HCT116 (cell line): Measurements from ENCODE around the gene FRMD4B. TPM values are rescaled to one million over a fixed set of nuclear protein-coding genes. Genes with fewer than 3 reads are reported as not detected.

Source experiments
- ATAC-seq: fragments of 200-7000 bp; cut with Tn5 transposase; 2 replicates; pipeline ENCODE4 v1.9.1; 2020; ENCODE audit warnings: mild to moderate bottlenecking, moderate library complexity
- BruUV-seq: library from RNA; stranded (reverse); fragments of 400-500 nt; replicated peaks from 2 replicates; lab custom pipeline; 2021; lab: Mats Ljungman, UMichigan
- CTCF ChIA-PET: fragments of 300-600 bp; sonication (Branson Sonifier 250); formaldehyde crosslinking; loops from one replicate; lab custom pipeline; 2021; ENCODE audit warnings: antibody characterized with exemption; lab: Charles Lee
- POLR2A ChIA-PET: fragments of 300-600, 350-600 bp; sonication (Branson Sonifier 250); formaldehyde crosslinking; loops from one replicate; lab custom pipeline; 2021; ENCODE audit warnings: antibody characterized with exemption; lab: Charles Lee
- RAD21 ChIA-PET, 2 experiments: fragments of 300-600 bp; sonication (Branson Sonifier 250); formaldehyde crosslinking; loops; one replicate each; lab custom pipeline; 2023; ENCODE audit warnings: low total read pairs in 2 of 2; ENCODE audit not compliant: uncharacterized antibody in 2 of 2, unreplicated experiment in 2 of 2, low non-redundant PET in 1 of 2; lab: Charles Lee
- DNase-seq: peaks from one replicate; pipeline ENCODE4 v3.0.0-alpha.2; 2010; ENCODE audit warnings: low read depth, low spot score
- H2AFZ ChIP-seq: fragments of 200-600 bp; shearing (Covaris generic), sonication (generic); 2 replicates; pipeline ENCODE4 v1.6.1; 2017; ENCODE audit warnings: low read depth, mixed run types, mixed read lengths, antibody characterized with exemption, low read length; ENCODE audit not compliant: poor library complexity, severe bottlenecking
- H3K27ac ChIP-seq: 2 replicates; pipeline ENCODE4 v1.5.1; 2012; ENCODE audit warnings: low read depth, low read length
- H3K27me3 ChIP-seq: fragments of 200-600 bp; sonication (generic); 2 replicates; pipeline ENCODE4 v1.6.1; 2016; ENCODE audit warnings: mixed run types, low read length, mixed read lengths; ENCODE audit not compliant: insufficient read depth
- H3K36me3 ChIP-seq, 2 experiments: fragments of 200-500 bp in 1 of 2; fragments of 200-600 bp in 1 of 2; sonication (Bioruptor generic) in 1 of 2; sonication (generic) in 1 of 2; 2 replicates each; pipeline versions ENCODE4 v1.5.1 to v1.6.1; 2014 to 2016; ENCODE audit warnings: low read length in 2 of 2, inconsistent platforms in 1 of 2, mixed read lengths in 1 of 2, mixed run types in 1 of 2; ENCODE audit not compliant: insufficient read depth in 2 of 2, control insufficient read depth in 1 of 2
- H3K4me1 ChIP-seq, 2 experiments: fragments of 200-600 bp in 1 of 2; sonication (generic) in 1 of 2; 2 replicates each; pipeline versions ENCODE4 v1.5.1 to v1.6.1; 2012 to 2017; ENCODE audit warnings: low read length in 2 of 2, inconsistent platforms in 1 of 2, mild to moderate bottlenecking in 1 of 2, mixed read lengths in 1 of 2, mixed run types in 1 of 2, moderate library complexity in 1 of 2; ENCODE audit not compliant: insufficient read depth in 2 of 2, control insufficient read depth in 1 of 2
- H3K4me2 ChIP-seq: fragments of 200-600 bp; sonication (generic); 2 replicates; pipeline ENCODE4 v1.6.1; 2017; ENCODE audit warnings: mixed run types, low read length, mixed read lengths
- H3K4me3 ChIP-seq, 2 experiments: fragments of 200-600 bp in 1 of 2; sonication (generic) in 1 of 2; replicated peaks in 1 of 2; 2 replicates each; pipeline ENCODE4 v1.5.1; 2011 to 2016; ENCODE audit warnings: low read length in 2 of 2, control low read depth in 1 of 2, low read depth in 1 of 2, mild to moderate bottlenecking in 1 of 2, mixed read lengths in 1 of 2, mixed run types in 1 of 2
- H3K79me2 ChIP-seq: fragments of 200-600 bp; sonication (generic); 2 replicates; pipeline ENCODE4 v1.6.1; 2017; ENCODE audit warnings: mild to moderate bottlenecking, mixed run types, low read length, moderate library complexity, mixed read lengths; ENCODE audit not compliant: insufficient read depth
- H3K9ac ChIP-seq: fragments of 200-600 bp; sonication (generic); 2 replicates; pipeline ENCODE4 v1.6.1; 2016; ENCODE audit warnings: low read length, mixed read lengths
- H3K9me2 ChIP-seq: fragments of 200-600 bp; sonication (generic), shearing (Covaris generic); 2 replicates; pipeline ENCODE4 v1.6.1; 2017; ENCODE audit warnings: mixed run types, mild to moderate bottlenecking, moderate library complexity; ENCODE audit not compliant: insufficient read depth
- H3K9me3 ChIP-seq, 2 experiments: fragments of 200-500 bp in 1 of 2; fragments of 200-600 bp in 1 of 2; sonication (Bioruptor generic) in 1 of 2; sonication (generic) in 1 of 2; 2 replicates each; pipeline ENCODE4 v1.6.1; 2014 to 2017; ENCODE audit warnings: low read length in 2 of 2, mixed read lengths in 2 of 2, inconsistent platforms in 1 of 2, low read depth in 1 of 2, mild to moderate bottlenecking in 1 of 2, mixed run types in 1 of 2, moderate library complexity in 1 of 2; ENCODE audit not compliant: control insufficient read depth in 1 of 2, insufficient read depth in 1 of 2
- H4K20me1 ChIP-seq: fragments of 200-600 bp; sonication (generic), shearing (Covaris generic); 2 replicates; pipeline ENCODE4 v1.6.1; 2017; ENCODE audit warnings: mixed run types, mild to moderate bottlenecking, moderate library complexity; ENCODE audit not compliant: insufficient read depth
- ATF3 ChIP-seq: IDR thresholded peaks from 2 replicates; pipeline ENCODE4 v1.6.1; 2012
- CEBPB ChIP-seq: IDR thresholded peaks from 2 replicates; pipeline ENCODE4 v1.6.1; 2012; ENCODE audit warnings: low read depth
- CTCF ChIP-seq, 3 experiments: fragments of 200-600 bp in 1 of 3; sonication (generic) in 1 of 3; IDR thresholded peaks in 2 of 3; conservative IDR thresholded peaks in 1 of 3; 2 replicates each; pipeline ENCODE4 v1.5.1; 2012 to 2017; ENCODE audit warnings: low read depth in 2 of 3, low read length in 2 of 3, antibody characterized with exemption in 1 of 3, borderline replicate concordance in 1 of 3, control low read depth in 1 of 3, mild to moderate bottlenecking in 1 of 3, mixed read lengths in 1 of 3, mixed run types in 1 of 3, moderate library complexity in 1 of 3; ENCODE audit not compliant: insufficient read depth in 1 of 3
- ELF1 ChIP-seq: IDR thresholded peaks from 2 replicates; pipeline ENCODE4 v1.6.1; 2012; ENCODE audit warnings: low read depth, borderline replicate concordance
- EZH2phosphoT487 ChIP-seq: fragments of 200-600 bp; IDR thresholded peaks from 2 replicates; pipeline ENCODE4 v1.6.1; 2018; ENCODE audit warnings: antibody characterized with exemption, borderline replicate concordance
- FOSL1 ChIP-seq: IDR thresholded peaks from 2 replicates; pipeline ENCODE4 v1.6.1; 2012; ENCODE audit warnings: low read depth
- JUND ChIP-seq: IDR thresholded peaks from 2 replicates; pipeline ENCODE4 v1.6.1; 2012
- MAX ChIP-seq: IDR thresholded peaks from 2 replicates; pipeline ENCODE4 v1.6.1; 2012
- YY1 ChIP-seq: IDR thresholded peaks from 2 replicates; pipeline ENCODE4 v1.6.1; 2011; ENCODE audit warnings: low read length, low read depth, moderate library complexity, mild to moderate bottlenecking; ENCODE audit not compliant: insufficient replicate concordance; ENCODE audit errors: extremely low read depth
- ZNF274 ChIP-seq: fragments of 200-500 bp; sonication (Bioruptor generic); IDR thresholded peaks from 2 replicates; pipeline ENCODE4 v1.6.1; 2014; ENCODE audit warnings: mild to moderate bottlenecking, low read depth, low read length, inconsistent platforms
- intact Hi-C: fragments of 100-400 bp; cut with micrococcal nuclease; formaldehyde crosslinking; loops from 2 replicates; pipeline ENCODE4 v1.10.0; 2022
- total RNA-seq: library from RNA; stranded (reverse); gene quantifications from one replicate; pipeline ENCODE4 v1.2.1, GENCODE V29; 2021; ENCODE audit not compliant: unreplicated experiment

FRMD4B gene
- total RNA-seq, 1 experiment from 2014 or later, result 2.0 TPM

GRCh38 chr3:69292185-69292584 is 93.7 kb downstream of the FRMD4B start:
- Histone ChIP-seq H3K9me3 (no peaks in the 10 kb centered on the region), H3K27ac (no peak overlapping the region), H3K9ac (no peak overlapping the region), H3K27me3 (no peaks in the 10 kb centered on the region), H3K36me3 (no peaks in the 10 kb centered on the region), H4K20me1 (no peaks in the 10 kb centered on the region), H3K4me3 (no peak overlapping the region), H3K4me2 (no peak overlapping the region), H2AFZ (no peak overlapping the region), H3K79me2 (no peaks in the 10 kb centered on the region), H3K4me1 (peaks cover 0 to 14% of the 10 kb centered on the region in 2 experiments; a peak in 1 of 4 replicates), H3K9me2 (no peaks in the 10 kb centered on the region)
- no peak for DNase-seq
- RAD21 ChIA-PET, result no interaction called here
- no TSS peak for BruUV-seq
- no peak for TF ChIP-seq CEBPB
- TF ChIP-seq MAX, result no peak
- TF ChIP-seq ELF1, result no peak
- TF ChIP-seq ZNF274, result no peak
- TF ChIP-seq CTCF (IDR thresholded peaks at IDR 0.05 in 2 of 3, conservative IDR thresholded peaks at IDR 0.05 in 1 of 3; ENCODE audit: borderline replicate concordance in 1 of 3, insufficient read depth in 1 of 3, low read depth in 2 of 3, low read length in 2 of 3), result no peak
- TF ChIP-seq YY1, result no peak
- no peak for TF ChIP-seq JUND
- no peak for TF ChIP-seq FOSL1
- no peak for TF ChIP-seq ATF3
- no peak for TF ChIP-seq EZH2phosphoT487
- CTCF ChIA-PET, result no interaction called here
- intact Hi-C loops, result no loop called here
- ATAC-seq, result no peak
- POLR2A ChIA-PET, result no interaction called here
